Amniotic epithelial cell (primary cell): Measurements from ENCODE around the gene TMC4.
"Not testable (repeated sequence)": the region's sequence is repeated elsewhere in the genome, so short reads cannot be mapped to it uniquely, and the experiment has no call there.

Experiments
- DNase-seq: peaks from one replicate; pipeline ENCODE4 v3.0.0-alpha.2; 2010; ENCODE audit warnings: low read depth

The TMC4 gene

GRCh38 chr19:54179262-54179852 is 6.4 kb upstream of the TMC4 start:
- DNase-seq = no peak

- no peak for DNase-seq
These were observed 5.8 kb upstream of the TMC4 start for GRCh38 chr19:54178581-54179261.

GRCh38 chr19:54173951-54174834 is 1.2 kb upstream of the TMC4 start:
- DNase-seq = no peak

GRCh38 chr19:54173359-54173699 is 369 bp upstream of the TMC4 start:
- peak; percentile 18 for DNase-seq

GRCh38 chr19:54171736-54172431 is 1.1 kb downstream of the TMC4 start:
- DNase-seq = not testable (repeated sequence)

- DNase-seq = no peak
These were observed 3.7 kb downstream of the TMC4 start for GRCh38 chr19:54169149-54169740.

- DNase-seq = peak; percentile 71
These were observed 4.6 kb downstream of the TMC4 start for GRCh38 chr19:54168174-54168917.

GRCh38 chr19:54165222-54165621 is 7.7 kb downstream of the TMC4 start:
- no peak for DNase-seq

- peak; percentile 57 for DNase-seq
These were observed 8.4 kb downstream of the TMC4 start for GRCh38 chr19:54164369-54165068.

- DNase-seq = no peak
These were observed 10.1 kb downstream of the TMC4 start for GRCh38 chr19:54162884-54163283.

- peak; percentile 63 for DNase-seq
These were observed 10.6 kb downstream of the TMC4 start for GRCh38 chr19:54162241-54162805.

GRCh38 chr19:54160854-54161253 is 12.1 kb downstream of the TMC4 start:
- no peak for DNase-seq

GRCh38 chr19:54160182-54160811 is 12.7 kb downstream of the TMC4 start:
- no peak for DNase-seq

- DNase-seq = peak; percentile 100
These were observed 13.4 kb downstream of the TMC4 start, which contains the start of gene LENG1 for GRCh38 chr19:54159352-54160181. TSS of gene LENG1 (minus strand) at chr19:54159721. CDS start at chr19:54159695, 26 bp downstream.

- peak; percentile 10 for DNase-seq
These were observed 14.1 kb downstream of the TMC4 start for GRCh38 chr19:54158812-54159351.

- no peak for DNase-seq
These were observed 16.0 kb downstream of the TMC4 start for GRCh38 chr19:54156953-54157352.

GRCh38 chr19:54156490-54156889 is 16.5 kb downstream of the TMC4 start:
- no peak for DNase-seq

GRCh38 chr19:54155694-54156093 is 17.3 kb downstream of the TMC4 start:
- no peak for DNase-seq
